Measurements from ENCODE around the gene FOXN1. TPM values are rescaled to one million over a fixed set of nuclear protein-coding genes. Genes with fewer than 3 reads are reported as not detected.
"Not testable (repeated sequence)": the region's sequence is repeated elsewhere in the genome, so short reads cannot be mapped to it uniquely, and the experiment has no call there.

Gene FOXN1
- not detected in 2 replicates for total RNA-seq

GRCh38 chr17:28505986-28506665, at the start of gene FOXN1:
TSS of gene FOXN1 (plus strand) at chr17:28506348. CDS start at chr17:28523970, 17,622 bp downstream.
- no peak for DNase-seq (ENCODE audit: low read depth)
- peaks cover 52% of the 10 kb centered on the region for H3K27me3 ChIP-seq (ENCODE audit: control insufficient read depth, insufficient read depth, low read length)
- TF ChIP-seq, protein P1, sequence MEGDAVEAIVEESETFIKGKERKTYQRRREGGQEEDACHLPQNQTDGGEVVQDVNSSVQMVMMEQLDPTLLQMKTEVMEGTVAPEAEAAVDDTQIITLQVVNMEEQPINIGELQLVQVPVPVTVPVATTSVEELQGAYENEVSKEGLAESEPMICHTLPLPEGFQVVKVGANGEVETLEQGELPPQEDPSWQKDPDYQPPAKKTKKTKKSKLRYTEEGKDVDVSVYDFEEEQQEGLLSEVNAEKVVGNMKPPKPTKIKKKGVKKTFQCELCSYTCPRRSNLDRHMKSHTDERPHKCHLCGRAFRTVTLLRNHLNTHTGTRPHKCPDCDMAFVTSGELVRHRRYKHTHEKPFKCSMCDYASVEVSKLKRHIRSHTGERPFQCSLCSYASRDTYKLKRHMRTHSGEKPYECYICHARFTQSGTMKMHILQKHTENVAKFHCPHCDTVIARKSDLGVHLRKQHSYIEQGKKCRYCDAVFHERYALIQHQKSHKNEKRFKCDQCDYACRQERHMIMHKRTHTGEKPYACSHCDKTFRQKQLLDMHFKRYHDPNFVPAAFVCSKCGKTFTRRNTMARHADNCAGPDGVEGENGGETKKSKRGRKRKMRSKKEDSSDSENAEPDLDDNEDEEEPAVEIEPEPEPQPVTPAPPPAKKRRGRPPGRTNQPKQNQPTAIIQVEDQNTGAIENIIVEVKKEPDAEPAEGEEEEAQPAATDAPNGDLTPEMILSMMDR (IDR thresholded peaks at IDR 0.05; ENCODE audit: insufficient read depth, low read length, poor library complexity, severe bottlenecking), result no peak
- no peak within 1 kb of the TSS for H3K4me3 ChIP-seq (ENCODE audit: low read depth, low read length)
- H3K36me3 ChIP-seq (ENCODE audit: control insufficient read depth, insufficient read depth, low read length), result no peaks in the 10 kb centered on the region

- Histone ChIP-seq H3K27me3 (ENCODE audit: control insufficient read depth, insufficient read depth, low read length) (no peaks in the 10 kb centered on the region), H3K36me3 (ENCODE audit: control insufficient read depth, insufficient read depth, low read length) (no peaks in the 10 kb centered on the region), H3K4me3 (ENCODE audit: low read depth, low read length) (no peak overlapping the region)
- DNase-seq (ENCODE audit: low read depth), result no peak
- TF ChIP-seq, protein P1 (IDR thresholded peaks at IDR 0.05; ENCODE audit: insufficient read depth, low read length, poor library complexity, severe bottlenecking), result no peak
Measured at GRCh38 chr17:28457890-28458289, 48.3 kb upstream of the FOXN1 start.

DNA sequence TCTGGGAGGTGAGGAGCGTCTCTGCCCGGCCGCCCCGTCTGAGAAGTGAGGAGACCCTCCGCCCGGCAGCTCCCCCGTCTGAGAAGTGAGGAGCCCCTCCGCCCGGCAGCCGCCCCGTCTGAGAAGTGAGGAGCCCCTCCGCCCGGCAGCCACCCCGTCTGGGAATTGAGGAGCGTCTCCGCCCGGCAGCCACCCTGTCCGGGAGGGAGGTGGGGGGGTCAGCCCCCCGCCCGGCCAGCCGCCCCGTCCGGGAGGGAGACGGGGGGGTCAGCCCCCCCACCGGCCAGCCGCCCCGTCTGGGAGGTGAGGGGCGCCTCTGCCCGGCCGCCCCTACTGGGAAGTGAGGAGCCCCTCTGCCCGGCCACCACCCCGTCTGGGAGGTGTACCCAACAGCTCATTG, 47.3 kb upstream of the FOXN1 start:
- H3K4me3 ChIP-seq (ENCODE audit: low read depth, low read length); H3K36me3 ChIP-seq (ENCODE audit: control insufficient read depth, insufficient read depth, low read length); DNase-seq (ENCODE audit: low read depth); H3K27me3 ChIP-seq (ENCODE audit: control insufficient read depth, insufficient read depth, low read length): not testable (repeated sequence)

GRCh38 chr17:28460901-28461300, 45.2 kb upstream of the FOXN1 start:
- no peaks in the 10 kb centered on the region for H3K36me3 ChIP-seq (ENCODE audit: control insufficient read depth, insufficient read depth, low read length)
- H3K4me3 ChIP-seq (ENCODE audit: low read depth, low read length), result no peak overlapping the region
- TF ChIP-seq, protein P1 (IDR thresholded peaks at IDR 0.05; ENCODE audit: insufficient read depth, low read length, poor library complexity, severe bottlenecking), result no peak
- no peak for DNase-seq (ENCODE audit: low read depth)
- H3K27me3 ChIP-seq (ENCODE audit: control insufficient read depth, insufficient read depth, low read length), result no peaks in the 10 kb centered on the region

DNA sequence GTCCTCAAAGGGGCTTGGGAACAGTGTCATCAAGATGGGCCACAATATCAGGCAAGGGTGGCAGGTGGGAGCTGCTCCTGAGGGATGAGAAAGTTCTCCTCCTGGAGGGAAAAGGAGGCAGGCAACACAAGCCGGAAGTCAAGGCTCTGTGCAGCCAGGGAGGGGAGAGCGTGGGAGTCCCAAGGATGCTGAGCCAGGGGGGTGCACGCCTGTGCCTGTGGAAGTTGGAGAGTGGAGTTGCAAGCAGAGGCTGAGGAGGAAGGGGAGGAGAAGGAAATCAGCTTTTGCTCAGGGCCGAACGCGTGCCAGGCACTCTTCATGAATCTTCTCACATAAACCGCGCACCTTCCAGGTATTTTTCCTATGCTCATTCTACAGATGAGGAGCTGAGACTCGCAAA, 40.1 kb upstream of the FOXN1 start:
- peaks cover 3% of the 10 kb centered on the region for H3K27me3 ChIP-seq (ENCODE audit: control insufficient read depth, insufficient read depth, low read length)
- no peaks in the 10 kb centered on the region for H3K36me3 ChIP-seq (ENCODE audit: control insufficient read depth, insufficient read depth, low read length)
- TF ChIP-seq, protein P1 (IDR thresholded peaks at IDR 0.05; ENCODE audit: insufficient read depth, low read length, poor library complexity, severe bottlenecking), result no peak
- H3K4me3 ChIP-seq (ENCODE audit: low read depth, low read length), result no peak overlapping the region
- DNase-seq (ENCODE audit: low read depth), result no peak

DNA sequence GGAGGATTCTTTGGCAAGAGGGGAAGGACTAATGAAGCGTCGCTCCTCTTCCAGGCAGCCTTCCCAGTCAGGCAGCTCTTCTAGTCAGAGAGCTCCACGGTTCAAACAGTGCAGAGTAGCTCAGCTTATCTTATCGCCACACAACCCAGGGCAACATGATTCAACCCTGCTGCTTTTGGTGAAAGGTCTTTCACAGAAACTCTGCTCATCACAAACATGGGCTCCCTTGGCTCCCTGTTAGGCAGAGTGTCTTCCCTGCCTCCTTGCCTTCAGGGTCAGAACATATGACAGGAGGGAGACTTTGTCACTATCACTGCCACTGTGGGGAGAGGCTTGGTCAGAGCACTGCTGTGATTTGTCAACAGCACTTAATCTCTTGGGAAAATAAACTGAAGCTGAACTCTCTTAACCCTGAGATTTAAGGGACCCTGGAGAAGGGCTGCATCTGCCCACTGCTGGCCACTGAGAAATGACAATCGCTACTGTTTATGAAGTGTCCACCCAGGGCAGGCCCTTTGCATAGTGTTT, 39.6 kb upstream of the FOXN1 start:
- H3K4me3 ChIP-seq (ENCODE audit: low read depth, low read length), result no peak overlapping the region
- DNase-seq (ENCODE audit: low read depth), result no peak
- peaks cover 3% of the 10 kb centered on the region for H3K27me3 ChIP-seq (ENCODE audit: control insufficient read depth, insufficient read depth, low read length)
- TF ChIP-seq, protein P1 (IDR thresholded peaks at IDR 0.05; ENCODE audit: insufficient read depth, low read length, poor library complexity, severe bottlenecking), result no peak
- H3K36me3 ChIP-seq (ENCODE audit: control insufficient read depth, insufficient read depth, low read length), result no peaks in the 10 kb centered on the region
